GM12865 (cell line): Measurements from ENCODE around the gene CD34.

Source experiments
- DNase-seq: peaks from one replicate; pipeline ENCODE4 v3.0.0; 2010; ENCODE audit warnings: low read depth
- H3K4me3 ChIP-seq: 2 replicates; pipeline ENCODE4 v1.5.1; 2011; ENCODE audit warnings: mild to moderate bottlenecking, low read depth, low read length, control low read depth
- TF ChIP-seq, protein P1 (sequence below): IDR thresholded peaks from 2 replicates; pipeline ENCODE4 v1.5.1; 2011; ENCODE audit warnings: low read length, control low read depth, low read depth, inconsistent platforms; ENCODE audit not compliant: insufficient read depth; ENCODE audit errors: missing control alignments

CD34 gene

DNA sequence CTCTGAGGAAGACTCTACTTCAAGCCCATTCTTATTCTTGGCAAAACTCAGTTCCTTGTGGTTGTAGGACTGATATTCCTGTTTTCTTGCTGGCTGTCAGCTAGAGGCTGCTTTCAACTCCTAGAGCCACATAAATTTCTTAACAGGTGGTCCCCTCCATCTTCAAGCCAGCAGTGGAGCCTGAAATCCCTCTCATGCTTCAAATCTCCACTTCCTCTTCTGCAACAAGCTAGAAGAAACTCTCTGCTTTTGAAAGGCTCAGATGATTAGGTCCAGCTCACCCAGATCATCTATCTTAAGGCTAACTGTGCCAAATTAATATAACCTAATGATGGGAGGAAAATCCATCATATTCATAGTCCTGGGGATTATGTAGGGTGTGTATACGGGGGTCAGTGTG lies 43.2 kb upstream of the CD34 start:
- no peak overlapping the region for H3K4me3 ChIP-seq
- DNase-seq, result no peak
- TF ChIP-seq, protein P1, sequence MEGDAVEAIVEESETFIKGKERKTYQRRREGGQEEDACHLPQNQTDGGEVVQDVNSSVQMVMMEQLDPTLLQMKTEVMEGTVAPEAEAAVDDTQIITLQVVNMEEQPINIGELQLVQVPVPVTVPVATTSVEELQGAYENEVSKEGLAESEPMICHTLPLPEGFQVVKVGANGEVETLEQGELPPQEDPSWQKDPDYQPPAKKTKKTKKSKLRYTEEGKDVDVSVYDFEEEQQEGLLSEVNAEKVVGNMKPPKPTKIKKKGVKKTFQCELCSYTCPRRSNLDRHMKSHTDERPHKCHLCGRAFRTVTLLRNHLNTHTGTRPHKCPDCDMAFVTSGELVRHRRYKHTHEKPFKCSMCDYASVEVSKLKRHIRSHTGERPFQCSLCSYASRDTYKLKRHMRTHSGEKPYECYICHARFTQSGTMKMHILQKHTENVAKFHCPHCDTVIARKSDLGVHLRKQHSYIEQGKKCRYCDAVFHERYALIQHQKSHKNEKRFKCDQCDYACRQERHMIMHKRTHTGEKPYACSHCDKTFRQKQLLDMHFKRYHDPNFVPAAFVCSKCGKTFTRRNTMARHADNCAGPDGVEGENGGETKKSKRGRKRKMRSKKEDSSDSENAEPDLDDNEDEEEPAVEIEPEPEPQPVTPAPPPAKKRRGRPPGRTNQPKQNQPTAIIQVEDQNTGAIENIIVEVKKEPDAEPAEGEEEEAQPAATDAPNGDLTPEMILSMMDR, result no peak

GRCh38 chr1:207952617-207953542 lies 42.0 kb upstream of the CD34 start:
- no peak overlapping the region for H3K4me3 ChIP-seq
- TF ChIP-seq, protein P1, result no peak
- DNase-seq, result no peak

- no peak for DNase-seq
- no peak overlapping the region for H3K4me3 ChIP-seq
- TF ChIP-seq, protein P1, result no peak
Observed at GRCh38 chr1:207951652-207952051, 40.7 kb upstream of the CD34 start.

- no peak for DNase-seq
- TF ChIP-seq, protein P1, result no peak
- no peak overlapping the region for H3K4me3 ChIP-seq
Observed at GRCh38 chr1:207950750-207951149, 39.8 kb upstream of the CD34 start.

GRCh38 chr1:207949571-207950195 lies 38.8 kb upstream of the CD34 start:
- TF ChIP-seq, protein P1, result no peak
- DNase-seq, result no peak
- no peak overlapping the region for H3K4me3 ChIP-seq

GRCh38 chr1:207948536-207949250 lies 37.8 kb upstream of the CD34 start:
- H3K4me3 ChIP-seq, result no peak overlapping the region
- TF ChIP-seq, protein P1, result no peak
- no peak for DNase-seq
